ENCODE results near the gene AGA. TPM values are rescaled to one million over a fixed set of nuclear protein-coding genes. Genes with fewer than 3 reads are reported as not detected.

Gene AGA
- polyA plus RNA-seq, 1 of the 3 experiments (the other 2 are of a cell fraction) = 36.8 TPM

GRCh38 chr4:177441803-177442622 lies at the start of gene AGA (continued):
- TF ChIP-seq, protein P1, sequence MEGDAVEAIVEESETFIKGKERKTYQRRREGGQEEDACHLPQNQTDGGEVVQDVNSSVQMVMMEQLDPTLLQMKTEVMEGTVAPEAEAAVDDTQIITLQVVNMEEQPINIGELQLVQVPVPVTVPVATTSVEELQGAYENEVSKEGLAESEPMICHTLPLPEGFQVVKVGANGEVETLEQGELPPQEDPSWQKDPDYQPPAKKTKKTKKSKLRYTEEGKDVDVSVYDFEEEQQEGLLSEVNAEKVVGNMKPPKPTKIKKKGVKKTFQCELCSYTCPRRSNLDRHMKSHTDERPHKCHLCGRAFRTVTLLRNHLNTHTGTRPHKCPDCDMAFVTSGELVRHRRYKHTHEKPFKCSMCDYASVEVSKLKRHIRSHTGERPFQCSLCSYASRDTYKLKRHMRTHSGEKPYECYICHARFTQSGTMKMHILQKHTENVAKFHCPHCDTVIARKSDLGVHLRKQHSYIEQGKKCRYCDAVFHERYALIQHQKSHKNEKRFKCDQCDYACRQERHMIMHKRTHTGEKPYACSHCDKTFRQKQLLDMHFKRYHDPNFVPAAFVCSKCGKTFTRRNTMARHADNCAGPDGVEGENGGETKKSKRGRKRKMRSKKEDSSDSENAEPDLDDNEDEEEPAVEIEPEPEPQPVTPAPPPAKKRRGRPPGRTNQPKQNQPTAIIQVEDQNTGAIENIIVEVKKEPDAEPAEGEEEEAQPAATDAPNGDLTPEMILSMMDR (IDR thresholded peaks at IDR 0.05) = no peak
- TF ChIP-seq FOXM1 (IDR thresholded peaks at IDR 0.05; ENCODE audit: low read depth) (no peak), TAF1 (IDR thresholded peaks at IDR 0.05; ENCODE audit: borderline replicate concordance, low read depth, low read length) (peak; percentile 58), REST (IDR thresholded peaks at IDR 0.05; ENCODE audit: low read depth, low read length) (no peak; the same call in 1 of the 2 replicates), RAD21 (IDR thresholded peaks at IDR 0.05; ENCODE audit: low read length) (no peak), EP300 (IDR thresholded peaks at IDR 0.05; ENCODE audit: borderline replicate concordance in 1 of 2, low read depth in 1 of 2, low read length in 1 of 2) (no peak), TCF12 (IDR thresholded peaks at IDR 0.05) (0 out of 2 replicates have a peak, but pooled peaks have one; percentile 11)

- WGBS (ENCODE audit: low lambda C conversion rate) = 59% methylated on average over 5 of the region's 5 CpGs
- H3K9ac ChIP-seq = no peak overlapping the region
- CTCF ChIA-PET = no interaction called here
- H3K27ac ChIP-seq (ENCODE audit: low read depth in 2 of 2, low read length in 1 of 2) = peak overlapping the region in 1 of 2 experiments; percentile 17; a peak in 1 of 4 replicates
- H3K4me2 ChIP-seq = no peak overlapping the region
- no peaks in the 10 kb centered on the region for H3K79me2 ChIP-seq (ENCODE audit: insufficient read depth)
- H3K27me3 ChIP-seq (ENCODE audit: insufficient read depth) = no peaks in the 10 kb centered on the region
- no peaks in the 10 kb centered on the region for H3K9me3 ChIP-seq
- no peak for DNase-seq
- H4K20me1 ChIP-seq (ENCODE audit: insufficient read depth) = no peaks in the 10 kb centered on the region
- POLR2A ChIA-PET = no interaction called here
- H3K4me3 ChIP-seq (ENCODE audit: low read depth in 2 of 2, low read length in 1 of 2) = no peak overlapping the region
- H3F3A ChIP-seq (replicated peaks; ENCODE audit: insufficient read depth) = no peaks in the 10 kb centered on the region
- no peaks in the 10 kb centered on the region for H3K36me3 ChIP-seq (replicated peaks in 1 of 2; ENCODE audit: control insufficient read depth in 1 of 2, insufficient read depth in 2 of 2, low read length in 1 of 2)
- no peak overlapping the region for H2AFZ ChIP-seq (ENCODE audit: low read depth)
- H3K9me2 ChIP-seq = no peaks in the 10 kb centered on the region
- H3K4me1 ChIP-seq (ENCODE audit: control insufficient read depth in 1 of 2, insufficient read depth in 2 of 2, low read depth in 1 of 2, low read length in 1 of 2) = peaks cover 0 to 9% of the 10 kb centered on the region in 2 experiments; a peak in 1 of 4 replicates
- 0 out of 2 replicates have a peak, but pooled peaks have one; percentile 22 for TF ChIP-seq FOSL2 (IDR thresholded peaks at IDR 0.05; ENCODE audit: borderline replicate concordance, low read depth)
- TF ChIP-seq GATA2 (CRISPR knock-in tag; IDR thresholded peaks at IDR 0.05) = no peak
Observed at GRCh38 chr4:177492022-177492421, 49.8 kb upstream of the AGA start.

Data from SK-N-SH (cell line).